H9 (cell line): ENCODE results near the gene MCEMP1. TPM values are rescaled to one million over a fixed set of nuclear protein-coding genes. Genes with fewer than 3 reads are reported as not detected.

Source experiments
- DNase-seq: peaks from one replicate; pipeline ENCODE4 v3.0.0-alpha.2; 2017
- H2AFZ ChIP-seq: one replicate; pipeline ENCODE4 v1.6.1; 2013; ENCODE audit warnings: mild to moderate bottlenecking, low read length, control low read depth, moderate library complexity
- H2AK5ac ChIP-seq: 2 replicates; pipeline ENCODE4 v1.6.1; 2013; ENCODE audit warnings: low read length, control low read depth, mixed read lengths; ENCODE audit not compliant: insufficient read length
- H2BK120ac ChIP-seq: one replicate; pipeline ENCODE4 v1.6.1; 2013; ENCODE audit warnings: low read depth, mild to moderate bottlenecking, low read length, control low read depth, inconsistent platforms; ENCODE audit not compliant: poor library complexity, severe bottlenecking
- H2BK12ac ChIP-seq: 2 replicates; pipeline ENCODE4 v1.6.1; 2013; ENCODE audit warnings: low read length, control low read depth, mixed read lengths, low read depth; ENCODE audit not compliant: insufficient read length
- H2BK15ac ChIP-seq: 2 replicates; pipeline ENCODE4 v1.6.1; 2013; ENCODE audit warnings: low read depth, low read length, control low read depth
- H2BK20ac ChIP-seq: one replicate; pipeline ENCODE4 v1.6.1; 2013; ENCODE audit warnings: low read depth, mild to moderate bottlenecking, low read length, control low read depth, inconsistent platforms; ENCODE audit not compliant: poor library complexity, severe bottlenecking
- H2BK5ac ChIP-seq: 2 replicates; pipeline ENCODE4 v1.6.1; 2013; ENCODE audit warnings: low read length, control low read depth, mixed read lengths; ENCODE audit not compliant: insufficient read length
- H3K14ac ChIP-seq: 2 replicates; pipeline ENCODE4 v1.6.1; 2013; ENCODE audit warnings: low read length, control low read depth; ENCODE audit not compliant: insufficient read depth
- H3K18ac ChIP-seq: 2 replicates; pipeline ENCODE4 v1.6.1; 2013; ENCODE audit warnings: low read depth, mild to moderate bottlenecking, mixed read lengths, low read length, control low read depth; ENCODE audit not compliant: insufficient read length
- H3K23ac ChIP-seq: 2 replicates; pipeline ENCODE4 v1.6.1; 2013; ENCODE audit warnings: low read length, control low read depth, mixed read lengths, low read depth; ENCODE audit not compliant: insufficient read length
- H3K23me2 ChIP-seq: 2 replicates; pipeline ENCODE4 v1.6.1; 2013; ENCODE audit warnings: low read depth, mild to moderate bottlenecking, mixed read lengths, low read length, control low read depth; ENCODE audit not compliant: insufficient read length, poor library complexity, severe bottlenecking
- H3K27ac ChIP-seq: 2 replicates; pipeline ENCODE4 v1.5.1; 2013; ENCODE audit warnings: low read length, control low read depth, mixed read lengths, low read depth; ENCODE audit not compliant: insufficient read length
- H3K27me3 ChIP-seq: 2 replicates; pipeline ENCODE4 v1.6.1; 2013; ENCODE audit warnings: low read length, control low read depth, inconsistent platforms; ENCODE audit not compliant: insufficient read depth
- H3K4ac ChIP-seq: 2 replicates; pipeline ENCODE4 v1.6.1; 2013; ENCODE audit warnings: low read depth, mild to moderate bottlenecking, control low read depth, inconsistent platforms, low read length, moderate library complexity
- H3K4me1 ChIP-seq: 2 replicates; pipeline ENCODE4 v1.6.1; 2013; ENCODE audit warnings: low read length, control low read depth, inconsistent platforms; ENCODE audit not compliant: insufficient read depth
- H3K4me2 ChIP-seq: 2 replicates; pipeline ENCODE4 v1.6.1; 2013; ENCODE audit warnings: low read length, control low read depth, mixed read lengths; ENCODE audit not compliant: insufficient read length, insufficient read depth
- H3K56ac ChIP-seq: 2 replicates; pipeline ENCODE4 v1.6.1; 2013; ENCODE audit warnings: low read depth, mild to moderate bottlenecking, mixed read lengths, low read length, control low read depth; ENCODE audit not compliant: insufficient read length
- H3K79me1 ChIP-seq: 2 replicates; pipeline ENCODE4 v1.6.1; 2013; ENCODE audit warnings: low read depth, mild to moderate bottlenecking, moderate library complexity, low read length, control low read depth, inconsistent platforms; ENCODE audit not compliant: insufficient read depth, poor library complexity, severe bottlenecking
- H3K79me2 ChIP-seq: 2 replicates; pipeline ENCODE4 v1.6.1; 2013; ENCODE audit warnings: low read length, control low read depth, inconsistent platforms; ENCODE audit not compliant: insufficient read depth
- H3K9ac ChIP-seq: 2 replicates; pipeline ENCODE4 v1.6.1; 2013; ENCODE audit warnings: low read length, control low read depth, mixed read lengths; ENCODE audit not compliant: insufficient read length; ENCODE audit errors: extremely low read depth
- H3K9me3 ChIP-seq: one replicate; pipeline ENCODE4 v1.6.1; 2013; ENCODE audit warnings: low read depth, low read length, inconsistent platforms; ENCODE audit not compliant: control insufficient read depth
- H3T11ph ChIP-seq: one replicate; pipeline ENCODE4 v1.6.1; 2013; ENCODE audit warnings: mild to moderate bottlenecking, low read length, control low read depth, inconsistent platforms
- H4K20me1 ChIP-seq: one replicate; pipeline ENCODE4 v1.6.1; 2013; ENCODE audit not compliant: control insufficient read depth, insufficient read length, insufficient read depth
- H4K5ac ChIP-seq: 2 replicates; pipeline ENCODE4 v1.6.1; 2013; ENCODE audit warnings: low read depth, mild to moderate bottlenecking, mixed read lengths, low read length, control low read depth; ENCODE audit not compliant: insufficient read length
- H4K8ac ChIP-seq: replicated peaks from 2 replicates; pipeline ENCODE4 v1.6.1; 2013; ENCODE audit warnings: low read length, control low read depth, mixed read lengths, low read depth; ENCODE audit not compliant: insufficient read length
- H4K91ac ChIP-seq: 2 replicates; pipeline ENCODE4 v1.6.1; 2013; ENCODE audit warnings: low read depth, mild to moderate bottlenecking, moderate library complexity, mixed read lengths, low read length, control low read depth; ENCODE audit not compliant: insufficient read length
- H3K27ac Mint-ChIP-seq, 3 experiments: 2 replicates in 2 of 3; 3 replicates in 1 of 3; pipeline ENCODE4 v1.8.0; 2020 to 2021; ENCODE audit warnings: mixed read lengths in 3 of 3, mild to moderate bottlenecking in 1 of 3, moderate library complexity in 1 of 3
- H3K27me3 Mint-ChIP-seq: 2 replicates; pipeline ENCODE4 v1.8.0; 2021; ENCODE audit warnings: low read depth, mild to moderate bottlenecking, moderate library complexity, mixed read lengths
- H3K36me3 Mint-ChIP-seq, 3 experiments: 2 replicates in 2 of 3; 3 replicates in 1 of 3; pipeline ENCODE4 v1.8.0; 2020 to 2021; ENCODE audit warnings: low read depth in 3 of 3, mixed read lengths in 3 of 3; ENCODE audit not compliant: insufficient read depth in 1 of 3
- H3K4me1 Mint-ChIP-seq, 2 experiments: 2 replicates each; pipeline ENCODE4 v1.8.0; 2020; ENCODE audit warnings: mixed read lengths in 2 of 2
- H3K4me3 Mint-ChIP-seq, 2 experiments: 2 replicates in 1 of 2; 3 replicates in 1 of 2; pipeline ENCODE4 v1.8.0; 2020 to 2021; ENCODE audit warnings: mild to moderate bottlenecking in 2 of 2, mixed read lengths in 2 of 2, moderate library complexity in 1 of 2
- H3K9me3 Mint-ChIP-seq, 2 experiments: 2 replicates in 1 of 2; 3 replicates in 1 of 2; pipeline ENCODE4 v1.8.0; 2020; ENCODE audit warnings: mild to moderate bottlenecking in 2 of 2, mixed read lengths in 2 of 2, moderate library complexity in 1 of 2
- CTCF ChIP-seq: fragments of 200-600 bp; sonication (generic); conservative IDR thresholded peaks from 3 replicates; pipeline ENCODE4 v1.8.0; 2021; ENCODE audit warnings: antibody characterized with exemption, mild to moderate bottlenecking
- WGBS: extraction: QIAGEN DNeasy Blood & Tissue Kit; methylation state at CpG from one replicate; pipeline ENCODE4 v1.1.7; 2013; ENCODE audit warnings: missing lambda C conversion rate, low lambda C conversion rate, mixed read lengths; ENCODE audit not compliant: insufficient read length; ENCODE audit errors: extremely low coverage; 5-methylcytosine and 5-hydroxymethylcytosine counted together
- total RNA-seq: library from RNA; stranded (reverse); gene quantifications from 2 replicates; pipeline ENCODE4 v1.2.1, GENCODE V29; 2021

MCEMP1 gene
- total RNA-seq, 1 experiment from 2014 or later = not detected

GRCh38 chr19:7661744-7662538 is 14.9 kb upstream of the MCEMP1 start:
- Mint-ChIP-seq H3K9me3 (peaks cover 0 to 2% of the 10 kb centered on the region in 2 experiments; a peak in 1 of 5 replicates), H3K4me1 (0 out of 4 replicates have a peak, but pooled peaks cover 0 to 3% of the 10 kb centered on the region in 2 experiments), H3K27ac (no peak overlapping the region), H3K36me3 (no peaks in the 10 kb centered on the region), H3K27me3 (peaks cover 75% of the 10 kb centered on the region), H3K4me3 (no peak overlapping the region)
- H3K79me1 ChIP-seq = no peaks in the 10 kb centered on the region
- no peak overlapping the region for H4K5ac ChIP-seq
- no peak overlapping the region for H2BK120ac ChIP-seq
- H3K56ac ChIP-seq = no peak overlapping the region
- no peaks in the 10 kb centered on the region; the same call in 1 of the 2 replicates for H3K27me3 ChIP-seq
- H3K4ac ChIP-seq = no peak overlapping the region
- no peak overlapping the region for H3K27ac ChIP-seq
- H3K18ac ChIP-seq = no peak overlapping the region
- no peak for DNase-seq
- no peak overlapping the region for H2BK12ac ChIP-seq
- no peaks in the 10 kb centered on the region for H4K20me1 ChIP-seq
- no peak overlapping the region for H2BK20ac ChIP-seq
- no peak overlapping the region for H3K9ac ChIP-seq
- H3T11ph ChIP-seq = no peak overlapping the region
- no peak overlapping the region for H2BK15ac ChIP-seq
- H4K91ac ChIP-seq = no peak overlapping the region
- H4K8ac ChIP-seq = no peak overlapping the region
- no peak for TF ChIP-seq CTCF
- no peak overlapping the region for H3K4me2 ChIP-seq
- WGBS = no CpG with 5 or more reads among the region's 8 CpGs
- no peak overlapping the region for H3K23ac ChIP-seq
- no peaks in the 10 kb centered on the region for H3K79me2 ChIP-seq
- no peaks in the 10 kb centered on the region for H3K23me2 ChIP-seq
- H2AK5ac ChIP-seq = no peak overlapping the region
- no peak overlapping the region for H3K14ac ChIP-seq
- no peaks in the 10 kb centered on the region for H3K4me1 ChIP-seq
- H2AFZ ChIP-seq = no peak overlapping the region
- no peaks in the 10 kb centered on the region for H3K9me3 ChIP-seq
- H2BK5ac ChIP-seq = no peak overlapping the region
